ENCODE measurements around the gene ATPAF2.
"Not testable (repeated sequence)": the region's sequence is repeated elsewhere in the genome, so short reads cannot be mapped to it uniquely, and the experiment has no call there.

Gene ATPAF2

GRCh38 chr17:18009609-18010420 is 29.2 kb downstream of the ATPAF2 start:
- no peak for DNase-seq

GRCh38 chr17:18008496-18009268 is 30.3 kb downstream of the ATPAF2 start:
- no peak for DNase-seq

- no peak for DNase-seq
These were observed 32.3 kb downstream of the ATPAF2 start for GRCh38 chr17:18006495-18007239.

- DNase-seq, result no peak
These were observed 33.5 kb downstream of the ATPAF2 start for GRCh38 chr17:18005496-18005895.

GRCh38 chr17:18004884-18005305 is 34.1 kb downstream of the ATPAF2 start:
- no peak for DNase-seq

GRCh38 chr17:18004345-18004744 is 34.6 kb downstream of the ATPAF2 start:
- DNase-seq, result no peak

- no peak for DNase-seq
These were observed 36.8 kb downstream of the ATPAF2 start for GRCh38 chr17:18002171-18002570.

- DNase-seq, result no peak
These were observed 38.9 kb downstream of the ATPAF2 start for GRCh38 chr17:18000030-18000408.

- DNase-seq, result no peak
These were observed 39.5 kb downstream of the ATPAF2 start for GRCh38 chr17:17999364-18000029.

GRCh38 chr17:17998934-17999333 is 40.0 kb downstream of the ATPAF2 start:
- no peak for DNase-seq

GRCh38 chr17:17995887-17996286 is 43.1 kb downstream of the ATPAF2 start:
- not testable (repeated sequence) for DNase-seq

- DNase-seq, result no peak
These were observed 44.5 kb downstream of the ATPAF2 start for GRCh38 chr17:17994271-17995069.

GRCh38 chr17:17993852-17994251 is 45.1 kb downstream of the ATPAF2 start:
- DNase-seq, result no peak

GRCh38 chr17:17993366-17993765 is 45.6 kb downstream of the ATPAF2 start:
- DNase-seq, result no peak

GRCh38 chr17:17990282-17990681 is 48.7 kb downstream of the ATPAF2 start:
- no peak for DNase-seq

- DNase-seq, result no peak
These were observed 49.4 kb downstream of the ATPAF2 start for GRCh38 chr17:17989618-17990017.

GRCh38 chr17:17989081-17989480 is 49.9 kb downstream of the ATPAF2 start:
- DNase-seq, result no peak

GRCh38 chr17:17988427-17988945 is 50.5 kb downstream of the ATPAF2 start:
- no peak for DNase-seq

- no peak for DNase-seq
These were observed 51.1 kb downstream of the ATPAF2 start for GRCh38 chr17:17987901-17988300.

GRCh38 chr17:17987187-17987896 is 51.6 kb downstream of the ATPAF2 start:
- no peak for DNase-seq

- no peak for DNase-seq
These were observed 53.4 kb downstream of the ATPAF2 start for GRCh38 chr17:17985555-17985954.

Data from DMS153 (cell line).